RWPE2 (cell line): ENCODE data around the gene SIL1.

Experiments used
- ATAC-seq: fragments of 200-7000 bp; cut with Tn5 transposase; 3 replicates; pipeline ENCODE4 v1.9.1; 2021; ENCODE audit warnings: low read depth
- DNase-seq: peaks from one replicate; pipeline ENCODE4 v3.0.0-alpha.2; 2020; ENCODE audit warnings: low spot score
- H3K27ac ChIP-seq: fragments of 450-650 bp; 2 replicates; pipeline ENCODE4 v1.5.1; 2017; ENCODE audit warnings: mild to moderate bottlenecking; ENCODE audit not compliant: poor library complexity, severe bottlenecking
- H3K27me3 ChIP-seq: fragments of 250-450 bp; sonication (Bioruptor Pico); 2 replicates; pipeline ENCODE4 v1.5.1; 2021; ENCODE audit warnings: mild to moderate bottlenecking, moderate library complexity; ENCODE audit not compliant: insufficient read depth, poor library complexity, severe bottlenecking
- H3K36me3 ChIP-seq: fragments of 250-450 bp; sonication (Bioruptor Pico); 2 replicates; pipeline ENCODE4 v1.5.1; 2020; ENCODE audit warnings: low read depth, mild to moderate bottlenecking, moderate library complexity
- H3K4me1 ChIP-seq: fragments of 250-450 bp; sonication (Bioruptor Pico); 2 replicates; pipeline ENCODE4 v1.5.1; 2021; ENCODE audit warnings: mild to moderate bottlenecking, moderate library complexity; ENCODE audit not compliant: insufficient read depth, poor library complexity, severe bottlenecking
- H3K4me3 ChIP-seq: fragments of 250-450 bp; sonication (Bioruptor Pico); 2 replicates; pipeline ENCODE4 v1.5.1; 2021; ENCODE audit warnings: mild to moderate bottlenecking, moderate library complexity; ENCODE audit not compliant: severe bottlenecking
- H3K9me3 ChIP-seq: fragments of 250-450 bp; sonication (Bioruptor Pico); 2 replicates; pipeline ENCODE4 v1.5.1; 2021; ENCODE audit warnings: mild to moderate bottlenecking, moderate library complexity; ENCODE audit not compliant: severe bottlenecking
- CTCF ChIP-seq: fragments of 450-650 bp; IDR thresholded peaks from one replicate; pipeline ENCODE4 v1.5.1; 2017; ENCODE audit warnings: mild to moderate bottlenecking, moderate library complexity; ENCODE audit not compliant: poor library complexity, severe bottlenecking

Gene SIL1

GRCh38 chr5:138965626-138966025, 232.5 kb downstream of the SIL1 start:
- no peak for TF ChIP-seq CTCF
- ATAC-seq = no peak

GRCh38 chr5:138964647-138965201, 233.4 kb downstream of the SIL1 start:
- no peak overlapping the region for H3K4me3 ChIP-seq
- H3K27me3 ChIP-seq = no peaks in the 10 kb centered on the region
- DNase-seq (no peak), ATAC-seq (no peak)
- no peaks in the 10 kb centered on the region for H3K4me1 ChIP-seq
- no peaks in the 10 kb centered on the region for H3K9me3 ChIP-seq
- H3K27ac ChIP-seq = no peak overlapping the region
- TF ChIP-seq CTCF = no peak
- no peaks in the 10 kb centered on the region for H3K36me3 ChIP-seq

More at GRCh38 chr5:138965626-138966025, 232.5 kb downstream of the SIL1 start:
- H3K27ac ChIP-seq = no peak overlapping the region
- H3K27me3 ChIP-seq = no peaks in the 10 kb centered on the region
- H3K36me3 ChIP-seq = no peaks in the 10 kb centered on the region
- H3K4me1 ChIP-seq = no peaks in the 10 kb centered on the region
- DNase-seq = no peak
- H3K9me3 ChIP-seq = no peaks in the 10 kb centered on the region
- no peak overlapping the region for H3K4me3 ChIP-seq

- no peak for ATAC-seq
- H3K4me3 ChIP-seq = no peak overlapping the region
- H3K36me3 ChIP-seq = no peaks in the 10 kb centered on the region
- no peak for DNase-seq
- H3K27me3 ChIP-seq = no peaks in the 10 kb centered on the region
- H3K4me1 ChIP-seq = no peaks in the 10 kb centered on the region
- no peaks in the 10 kb centered on the region for H3K9me3 ChIP-seq
- no peak for TF ChIP-seq CTCF
- H3K27ac ChIP-seq = no peak overlapping the region
These were observed 234.3 kb downstream of the SIL1 start for GRCh38 chr5:138963763-138964371.

- Histone ChIP-seq H3K4me3 (no peak overlapping the region), H3K4me1 (no peaks in the 10 kb centered on the region), H3K36me3 (no peaks in the 10 kb centered on the region), H3K9me3 (no peaks in the 10 kb centered on the region), H3K27ac (no peak overlapping the region), H3K27me3 (no peaks in the 10 kb centered on the region)
- TF ChIP-seq CTCF = no peak
- DNase-seq (no peak), ATAC-seq (no peak)
These were observed 235.4 kb downstream of the SIL1 start for GRCh38 chr5:138962614-138963370.
